Left lobe of liver (tissue), 2 donors: ENCODE measurements around the gene PDGFA. TPM values are rescaled to one million over a fixed set of nuclear protein-coding genes. Genes with fewer than 3 reads are reported as not detected.
"Not testable (repeated sequence)": the region's sequence is repeated elsewhere in the genome, so short reads cannot be mapped to it uniquely, and the experiment has no call there.

Source experiments
- ATAC-seq: fragments of 200-7000 bp; cut with Tn5 transposase; one replicate; pipeline ENCODE4 v1.9.1; 2020; ENCODE audit warnings: mild to moderate bottlenecking, moderate library complexity
- DNase-seq: peaks from one replicate; pipeline ENCODE4 v3.0.0-alpha.2; 2020; ENCODE audit warnings: low spot score
- total RNA-seq: library from RNA; stranded (reverse); gene quantifications from one replicate; pipeline ENCODE4 v1.2.1, GENCODE V29; 2021
- donor health status: DM: no; HTN: no; CAD: no; lungs with moderate emphysema.
- donor health status: DM: no; HTN: yes; CAD: no.

Gene PDGFA
- total RNA-seq, 1 donor from 2014 or later: 2.7 TPM

- ATAC-seq, DNase-seq: not testable (repeated sequence)
These were observed 32.7 kb upstream of the PDGFA start for GRCh38 chr7:552151-552867.

- ATAC-seq, DNase-seq: not testable (repeated sequence)
These were observed 31.9 kb upstream of the PDGFA start for GRCh38 chr7:551615-551970.

- DNase-seq (no peak), ATAC-seq (no peak)
These were observed 31.4 kb upstream of the PDGFA start for GRCh38 chr7:550881-551614.

- DNase-seq: no peak
- no peak for ATAC-seq
These were observed 30.4 kb upstream of the PDGFA start for GRCh38 chr7:549891-550625.

- ATAC-seq (no peak), DNase-seq (no peak)
These were observed 29.6 kb upstream of the PDGFA start for GRCh38 chr7:549066-549890.

GRCh38 chr7:548401-548800 is 28.8 kb upstream of the PDGFA start:
- ATAC-seq (no peak), DNase-seq (no peak)

GRCh38 chr7:545470-545869 is 25.8 kb upstream of the PDGFA start:
- no peak for ATAC-seq
- DNase-seq: no peak

GRCh38 chr7:544338-545221 is 24.9 kb upstream of the PDGFA start:
- DNase-seq: no peak
- no peak for ATAC-seq

GRCh38 chr7:543501-544337 is 24.1 kb upstream of the PDGFA start:
- DNase-seq (no peak), ATAC-seq (no peak)

GRCh38 chr7:542713-543500 is 23.3 kb upstream of the PDGFA start:
- ATAC-seq (peak; percentile 21), DNase-seq (no peak)

GRCh38 chr7:542131-542712 is 22.6 kb upstream of the PDGFA start:
- no peak for ATAC-seq
- DNase-seq: no peak

- no peak for DNase-seq
These were observed 22.0 kb upstream of the PDGFA start for GRCh38 chr7:541661-542060.

GRCh38 chr7:540997-541396 is 21.4 kb upstream of the PDGFA start:
- no peak for DNase-seq
- no peak for ATAC-seq

More at GRCh38 chr7:541661-542060, 22.0 kb upstream of the PDGFA start:
- ATAC-seq: no peak

GRCh38 chr7:540579-540978 is 20.9 kb upstream of the PDGFA start:
- DNase-seq (no peak), ATAC-seq (no peak)

GRCh38 chr7:539731-540411 is 20.2 kb upstream of the PDGFA start:
- ATAC-seq: no peak
- no peak for DNase-seq

- DNase-seq (no peak), ATAC-seq (no peak)
These were observed 19.4 kb upstream of the PDGFA start for GRCh38 chr7:538764-539685.
